HL-60/S4 treated with retinoic acid at 250 ng/mL for 4 days and 3 days (cell line): ENCODE data around the gene OR1M1.

Experiments used
- in situ Hi-C: fragments of 300-500 bp; cut with MboI; formaldehyde crosslinking; loops from 2 replicates; pipeline ENCODE4 v1.7.0; 2022; ENCODE audit warnings: low sequenced_read_pairs

The OR1M1 gene

GRCh38 chr19:9073806-9074205 lies 13.1 kb upstream of the OR1M1 start:
- in situ Hi-C loops: no loop called here

GRCh38 chr19:9075064-9075949 lies 11.6 kb upstream of the OR1M1 start:
- in situ Hi-C loops: loop anchor here (25.0 kb wide), 1 partner anchor 488 kb away; the partner anchor contains the start of gene MYO1F

GRCh38 chr19:9076901-9077300 lies 10.0 kb upstream of the OR1M1 start:
- in situ Hi-C loops: loop anchor here (25.0 kb wide), 1 partner anchor 490 kb away; the partner anchor contains the start of gene MYO1F

- in situ Hi-C loops: loop anchor here (25.0 kb wide), 1 partner anchor 491 kb away; the partner anchor contains the start of gene MYO1F
Measured at GRCh38 chr19:9078651-9079050, 8.2 kb upstream of the OR1M1 start.

- in situ Hi-C loops: no loop called here
Measured at GRCh38 chr19:9107375-9107774, 20.5 kb downstream of the OR1M1 start, which contains the start of gene OR7G2. Gene OR7G2, minus strand, starts transcription at chr19:9107475. Its CDS starts 4,232 bp downstream, at chr19:9103243.

- in situ Hi-C loops: no loop called here
Measured at GRCh38 chr19:9109959-9110358, 23.1 kb downstream of the OR1M1 start.

- in situ Hi-C loops: no loop called here
Measured at GRCh38 chr19:9115307-9115813, 28.5 kb downstream of the OR1M1 start, which contains the start of gene OR7G1. Gene OR7G1, minus strand, starts transcription at chr19:9115763. Its CDS starts 0 bp downstream, at chr19:9115763.

- in situ Hi-C loops: no loop called here
Measured at GRCh38 chr19:9116547-9116946, 29.7 kb downstream of the OR1M1 start.

- in situ Hi-C loops: no loop called here
Measured at GRCh38 chr19:9126900-9127405, 40.1 kb downstream of the OR1M1 start, which contains the start of gene OR7G3. Gene OR7G3, minus strand, starts transcription at chr19:9126950. Its CDS starts 0 bp downstream, at chr19:9126950.

GRCh38 chr19:9128171-9128570 lies 41.3 kb downstream of the OR1M1 start:
- in situ Hi-C loops: no loop called here

- in situ Hi-C loops: no loop called here
Measured at GRCh38 chr19:9130965-9131364, 44.1 kb downstream of the OR1M1 start.

GRCh38 chr19:9132422-9132821 lies 45.6 kb downstream of the OR1M1 start:
- in situ Hi-C loops: no loop called here

GRCh38 chr19:9139609-9140158 lies 52.8 kb downstream of the OR1M1 start:
- in situ Hi-C loops: no loop called here

GRCh38 chr19:9140159-9140874 lies 53.5 kb downstream of the OR1M1 start, which contains the start of gene ZNF317:
Gene ZNF317, plus strand, starts transcription at chr19:9140397. Its CDS starts 15,620 bp downstream, at chr19:9156017.
- in situ Hi-C loops: no loop called here

GRCh38 chr19:9144920-9145319 lies 58.1 kb downstream of the OR1M1 start:
- in situ Hi-C loops: no loop called here
